ENCODE data around the gene HRG. TPM values are rescaled to one million over a fixed set of nuclear protein-coding genes. Genes with fewer than 3 reads are reported as not detected.

The HRG gene
- polyA plus RNA-seq, 1 donor (not counting 4 experiments of a cell fraction or from before 2014, with no cell fraction given), result 0.03 TPM

DNA sequence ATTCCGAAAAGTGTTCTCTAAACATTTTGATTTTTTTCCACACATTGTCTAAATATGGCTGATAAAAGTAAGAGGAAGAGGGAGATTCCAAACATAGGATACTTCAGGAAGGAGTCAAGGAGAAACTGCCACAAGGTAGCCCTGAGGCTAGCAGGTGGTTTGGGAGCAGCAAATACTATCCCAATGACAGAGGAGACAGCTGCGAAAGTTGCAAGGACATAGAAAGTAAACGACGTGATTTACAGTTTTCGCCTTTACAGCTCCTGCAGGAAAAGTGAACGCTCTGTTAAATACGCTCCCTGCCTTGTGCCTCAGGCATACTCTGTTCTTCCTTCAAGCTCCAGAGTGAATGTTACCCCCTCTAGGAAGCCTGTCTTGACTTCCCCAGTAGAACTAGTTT, 29.3 kb upstream of the HRG start:
- no peak for DNase-seq (ENCODE audit: low read depth, low spot score)
- TF ChIP-seq EZH2 (IDR thresholded peaks at IDR 0.05; ENCODE audit: low read length), result no peak
- no peak for TF ChIP-seq CTCF (optimal IDR thresholded peaks at IDR 0.05 in 1 of 3, IDR thresholded peaks at IDR 0.05 in 1 of 3, conservative IDR thresholded peaks at IDR 0.05 in 1 of 3; ENCODE audit: extremely low read depth in 1 of 3, insufficient read depth in 2 of 3, low read length in 3 of 3)
- Histone ChIP-seq H4K20me1 (ENCODE audit: control insufficient read depth, extremely low read depth, insufficient read depth, low read length) (no peaks in the 10 kb centered on the region), H3K4me3 (ENCODE audit: control insufficient read depth in 2 of 3, extremely low read depth in 1 of 3, insufficient read depth in 2 of 3, low read depth in 1 of 3, low read length in 3 of 3) (no peak overlapping the region), H3K9me3 (ENCODE audit: control insufficient read depth, low read depth, low read length) (no peaks in the 10 kb centered on the region), H3K9ac (ENCODE audit: control insufficient read depth, extremely low read depth, insufficient read depth, low read length) (no peak overlapping the region), H3K27ac (ENCODE audit: control insufficient read depth, insufficient read depth, low read length) (no peak overlapping the region), H3K27me3 (ENCODE audit: control insufficient read depth, extremely low read depth, insufficient read depth, low read length) (no peaks in the 10 kb centered on the region), H3K4me2 (ENCODE audit: control insufficient read depth, extremely low read depth, insufficient read depth, low read depth, low read length) (no peak overlapping the region), H2AFZ (ENCODE audit: control insufficient read depth, low read length) (no peak overlapping the region), H3K9me1 (ENCODE audit: control insufficient read depth, extremely low read depth, insufficient read depth, low read length) (no peaks in the 10 kb centered on the region), H3K79me2 (ENCODE audit: control insufficient read depth, insufficient read depth, low read length) (no peaks in the 10 kb centered on the region), H3K36me3 (ENCODE audit: control insufficient read depth in 2 of 2, extremely low read depth in 1 of 2, insufficient read depth in 2 of 2, low read length in 2 of 2) (no peaks in the 10 kb centered on the region), H3K4me1 (ENCODE audit: control insufficient read depth, extremely low read depth, insufficient read depth, low read length) (peaks cover 31% of the 10 kb centered on the region)
- dilution Hi-C loops (cut with MboI; ENCODE audit: extremely low pct_ligation_motif_present, low sequenced_read_pairs), result no loop called here
- no peak for FAIRE-seq

DNA sequence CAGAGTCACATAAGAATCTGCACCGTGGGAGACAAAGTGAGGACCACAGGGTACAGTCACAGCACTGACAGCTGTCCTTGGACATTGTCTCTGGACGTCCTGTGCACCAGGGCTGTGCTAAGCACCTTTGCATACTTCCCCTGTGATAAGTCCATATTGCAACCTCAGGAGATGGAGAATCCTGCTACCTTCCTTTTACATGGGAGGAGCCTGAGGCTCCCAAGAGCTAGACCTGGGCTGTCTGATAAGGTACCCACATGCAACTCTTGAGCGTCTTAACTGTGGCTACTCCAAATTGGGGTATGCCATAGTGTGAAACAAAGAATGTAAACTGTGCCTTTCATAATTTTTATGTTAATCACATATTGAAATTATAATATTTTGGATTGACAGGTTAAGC, 28.1 kb upstream of the HRG start:
- Histone ChIP-seq H2AFZ (ENCODE audit: control insufficient read depth, low read length) (no peak overlapping the region), H4K20me1 (ENCODE audit: control insufficient read depth, extremely low read depth, insufficient read depth, low read length) (no peaks in the 10 kb centered on the region), H3K9ac (ENCODE audit: control insufficient read depth, extremely low read depth, insufficient read depth, low read length) (no peak overlapping the region), H3K9me1 (ENCODE audit: control insufficient read depth, extremely low read depth, insufficient read depth, low read length) (no peaks in the 10 kb centered on the region), H3K4me1 (ENCODE audit: control insufficient read depth, extremely low read depth, insufficient read depth, low read length) (peaks cover 38% of the 10 kb centered on the region), H3K27ac (ENCODE audit: control insufficient read depth, insufficient read depth, low read length) (no peak overlapping the region), H3K36me3 (ENCODE audit: control insufficient read depth in 2 of 2, extremely low read depth in 1 of 2, insufficient read depth in 2 of 2, low read length in 2 of 2) (no peaks in the 10 kb centered on the region), H3K79me2 (ENCODE audit: control insufficient read depth, insufficient read depth, low read length) (no peaks in the 10 kb centered on the region), H3K4me2 (ENCODE audit: control insufficient read depth, extremely low read depth, insufficient read depth, low read depth, low read length) (no peak overlapping the region), H3K27me3 (ENCODE audit: control insufficient read depth, extremely low read depth, insufficient read depth, low read length) (no peaks in the 10 kb centered on the region), H3K9me3 (ENCODE audit: control insufficient read depth, low read depth, low read length) (no peaks in the 10 kb centered on the region), H3K4me3 (ENCODE audit: control insufficient read depth in 2 of 3, extremely low read depth in 1 of 3, insufficient read depth in 2 of 3, low read depth in 1 of 3, low read length in 3 of 3) (no peak overlapping the region)
- no peak for FAIRE-seq
- no peak for DNase-seq (ENCODE audit: low read depth, low spot score)
- dilution Hi-C loops (cut with MboI; ENCODE audit: extremely low pct_ligation_motif_present, low sequenced_read_pairs), result no loop called here
- TF ChIP-seq CTCF (optimal IDR thresholded peaks at IDR 0.05 in 1 of 3, IDR thresholded peaks at IDR 0.05 in 1 of 3, conservative IDR thresholded peaks at IDR 0.05 in 1 of 3; ENCODE audit: extremely low read depth in 1 of 3, insufficient read depth in 2 of 3, low read length in 3 of 3) (no peak), EZH2 (IDR thresholded peaks at IDR 0.05; ENCODE audit: low read length) (no peak)

All from keratinocyte (primary cell).